ENCODE data around the gene MBNL2.

MBNL2 gene

GRCh38 chr13:97388373-97388772 lies 166.2 kb downstream of the MBNL2 start:
- no peak for DNase-seq

- DNase-seq, result no peak
These were observed 168.9 kb downstream of the MBNL2 start for GRCh38 chr13:97390941-97391600.

GRCh38 chr13:97392020-97392419 lies 169.9 kb downstream of the MBNL2 start:
- DNase-seq, result no peak

GRCh38 chr13:97394542-97394941 lies 172.4 kb downstream of the MBNL2 start:
- DNase-seq, result no peak

GRCh38 chr13:97395447-97396136 lies 173.5 kb downstream of the MBNL2 start:
- no peak for DNase-seq

- no peak for DNase-seq
These were observed 175.1 kb downstream of the MBNL2 start for GRCh38 chr13:97397267-97397666.

GRCh38 chr13:97401421-97401820 lies 179.3 kb downstream of the MBNL2 start:
- no peak for DNase-seq

GRCh38 chr13:97403893-97404750 lies 182.0 kb downstream of the MBNL2 start:
- DNase-seq, result no peak

GRCh38 chr13:97407540-97407939 lies 185.4 kb downstream of the MBNL2 start:
- DNase-seq, result no peak

GRCh38 chr13:97408938-97409337 lies 186.8 kb downstream of the MBNL2 start:
- no peak for DNase-seq

- DNase-seq, result no peak
These were observed 189.9 kb downstream of the MBNL2 start for GRCh38 chr13:97411984-97412383.

GRCh38 chr13:97413694-97414093 lies 191.6 kb downstream of the MBNL2 start:
- no peak for DNase-seq

- DNase-seq, result no peak
These were observed 192.3 kb downstream of the MBNL2 start for GRCh38 chr13:97414392-97414791.

GRCh38 chr13:97417698-97418097 lies 195.6 kb downstream of the MBNL2 start:
- no peak for DNase-seq

- DNase-seq, result no peak
These were observed 200.3 kb downstream of the MBNL2 start for GRCh38 chr13:97422118-97423054.

GRCh38 chr13:97423300-97424045 lies 201.3 kb downstream of the MBNL2 start:
- DNase-seq, result no peak

GRCh38 chr13:97425590-97425989 lies 203.5 kb downstream of the MBNL2 start:
- DNase-seq, result no peak

- no peak for DNase-seq
These were observed 204.6 kb downstream of the MBNL2 start for GRCh38 chr13:97426695-97427094.

GRCh38 chr13:97429681-97430081 lies 207.5 kb downstream of the MBNL2 start:
- no peak for DNase-seq

GRCh38 chr13:97430296-97430695 lies 208.2 kb downstream of the MBNL2 start:
- DNase-seq, result no peak

GRCh38 chr13:97431171-97431764 lies 209.1 kb downstream of the MBNL2 start:
- DNase-seq, result no peak

Measured in activated gamma-delta T cell (primary cell).